ENCODE data around the gene MAPT. TPM values are rescaled to one million over a fixed set of nuclear protein-coding genes. Genes with fewer than 3 reads are reported as not detected.

Gene MAPT
- total RNA-seq, 1 donor from 2014 or later, result 2.9 TPM

DNA sequence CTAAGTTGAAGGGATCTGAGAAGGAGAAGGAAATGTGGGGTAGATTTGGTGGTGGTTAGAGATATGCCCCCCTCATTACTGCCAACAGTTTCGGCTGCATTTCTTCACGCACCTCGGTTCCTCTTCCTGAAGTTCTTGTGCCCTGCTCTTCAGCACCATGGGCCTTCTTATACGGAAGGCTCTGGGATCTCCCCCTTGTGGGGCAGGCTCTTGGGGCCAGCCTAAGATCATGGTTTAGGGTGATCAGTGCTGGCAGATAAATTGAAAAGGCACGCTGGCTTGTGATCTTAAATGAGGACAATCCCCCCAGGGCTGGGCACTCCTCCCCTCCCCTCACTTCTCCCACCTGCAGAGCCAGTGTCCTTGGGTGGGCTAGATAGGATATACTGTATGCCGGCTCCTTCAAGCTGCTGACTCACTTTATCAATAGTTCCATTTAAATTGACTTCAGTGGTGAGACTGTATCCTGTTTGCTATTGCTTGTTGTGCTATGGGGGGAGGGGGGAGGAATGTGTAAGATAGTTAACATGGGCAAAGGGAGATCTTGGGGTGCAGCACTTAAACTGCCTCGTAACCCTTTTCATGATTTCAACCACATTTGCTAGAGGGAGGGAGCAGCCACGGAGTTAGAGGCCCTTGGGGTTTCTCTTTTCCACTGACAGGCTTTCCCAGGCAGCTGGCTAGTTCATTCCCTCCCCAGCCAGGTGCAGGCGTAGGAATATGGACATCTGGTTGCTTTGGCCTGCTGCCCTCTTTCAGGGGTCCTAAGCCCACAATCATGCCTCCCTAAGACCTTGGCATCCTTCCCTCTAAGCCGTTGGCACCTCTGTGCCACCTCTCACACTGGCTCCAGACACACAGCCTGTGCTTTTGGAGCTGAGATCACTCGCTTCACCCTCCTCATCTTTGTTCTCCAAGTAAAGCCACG is 133.0 kb downstream of the MAPT start:
- Mint-ChIP-seq H3K4me1 (ENCODE audit: low read depth) (peaks cover 6% of the 10 kb centered on the region), H3K36me3 (ENCODE audit: low read depth) (peaks cover 35% of the 10 kb centered on the region), H3K27me3 (ENCODE audit: low read depth) (no peaks in the 10 kb centered on the region), H3K9me3 (ENCODE audit: low read depth) (no peaks in the 10 kb centered on the region), H3K27ac (ENCODE audit: unreplicated experiment) (peak overlapping the region; percentile 59), H3K4me3 (ENCODE audit: unreplicated experiment) (no peak overlapping the region)
- no peak for DNase-seq (ENCODE audit: low spot score)
- no peak for TF ChIP-seq CTCF (IDR thresholded peaks at IDR 0.05)

GRCh38 chr17:46027976-46028325 is 133.6 kb downstream of the MAPT start:
- Mint-ChIP-seq H3K27ac (ENCODE audit: unreplicated experiment) (peak overlapping the region; percentile 59), H3K27me3 (ENCODE audit: low read depth) (no peaks in the 10 kb centered on the region)

GRCh38 chr17:46028374-46028773 is 134.0 kb downstream of the MAPT start:
- Mint-ChIP-seq H3K4me3 (ENCODE audit: unreplicated experiment) (no peak overlapping the region), H3K27me3 (ENCODE audit: low read depth) (no peaks in the 10 kb centered on the region), H3K36me3 (ENCODE audit: low read depth) (peaks cover 39% of the 10 kb centered on the region), H3K27ac (ENCODE audit: unreplicated experiment) (no peak overlapping the region), H3K4me1 (ENCODE audit: low read depth) (peaks cover 6% of the 10 kb centered on the region), H3K9me3 (ENCODE audit: low read depth) (no peaks in the 10 kb centered on the region)
- no peak for TF ChIP-seq CTCF (IDR thresholded peaks at IDR 0.05)
- no peak for DNase-seq (ENCODE audit: low spot score)

More at GRCh38 chr17:46027976-46028325, 133.6 kb downstream of the MAPT start:
- Mint-ChIP-seq H3K4me3 (ENCODE audit: unreplicated experiment) (no peak overlapping the region), H3K9me3 (ENCODE audit: low read depth) (no peaks in the 10 kb centered on the region), H3K36me3 (ENCODE audit: low read depth) (peaks cover 35% of the 10 kb centered on the region), H3K4me1 (ENCODE audit: low read depth) (peaks cover 6% of the 10 kb centered on the region)
- TF ChIP-seq CTCF (IDR thresholded peaks at IDR 0.05), result no peak
- DNase-seq (ENCODE audit: low spot score), result no peak

- Mint-ChIP-seq H3K27me3 (ENCODE audit: low read depth) (no peaks in the 10 kb centered on the region), H3K4me3 (ENCODE audit: unreplicated experiment) (no peak overlapping the region), H3K9me3 (ENCODE audit: low read depth) (no peaks in the 10 kb centered on the region), H3K4me1 (ENCODE audit: low read depth) (peaks cover 6% of the 10 kb centered on the region), H3K27ac (ENCODE audit: unreplicated experiment) (peak overlapping the region; percentile 33), H3K36me3 (ENCODE audit: low read depth) (peaks cover 40% of the 10 kb centered on the region)
- TF ChIP-seq CTCF (IDR thresholded peaks at IDR 0.05), result no peak
- DNase-seq (ENCODE audit: low spot score), result no peak
Measured at GRCh38 chr17:46028981-46029565, 134.7 kb downstream of the MAPT start.

DNA sequence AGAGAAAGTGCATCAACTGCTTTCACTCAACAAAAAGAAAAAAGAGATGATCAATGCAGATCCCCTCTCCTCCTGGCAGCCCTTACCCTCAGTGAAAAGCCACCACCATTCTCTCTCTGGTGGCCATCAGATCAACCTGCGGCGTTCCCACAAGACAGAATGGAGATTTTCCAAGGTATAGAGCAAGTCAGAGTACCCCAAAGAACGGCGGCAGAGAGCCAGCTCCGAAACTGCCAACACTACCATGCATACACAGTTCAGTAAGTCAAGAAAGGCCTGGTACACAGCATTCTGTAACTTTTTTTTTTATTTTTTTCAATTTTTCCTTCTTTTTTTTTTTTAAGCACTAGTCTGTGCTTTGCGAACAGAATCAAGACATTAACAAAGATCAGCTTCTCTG is 135.3 kb downstream of the MAPT start:
- no peak for DNase-seq (ENCODE audit: low spot score)
- Mint-ChIP-seq H3K9me3 (ENCODE audit: low read depth) (no peaks in the 10 kb centered on the region), H3K27ac (ENCODE audit: unreplicated experiment) (peak overlapping the region; percentile 33), H3K36me3 (ENCODE audit: low read depth) (peaks cover 43% of the 10 kb centered on the region), H3K27me3 (ENCODE audit: low read depth) (no peaks in the 10 kb centered on the region), H3K4me3 (ENCODE audit: unreplicated experiment) (no peak overlapping the region), H3K4me1 (ENCODE audit: low read depth) (peaks cover 6% of the 10 kb centered on the region)
- TF ChIP-seq CTCF (IDR thresholded peaks at IDR 0.05), result no peak

Data from chondrocyte (in vitro differentiated cells).